ENCODE data around the gene LRRC56. TPM values are rescaled to one million over a fixed set of nuclear protein-coding genes. Genes with fewer than 3 reads are reported as not detected.

Gene LRRC56
- total and polyA plus RNA-seq, 9 of the 15 experiments (the other 6 are each of a cell fraction or from before 2014, with no cell fraction given) = 0.03 to 4.5 (median 1.0) TPM; not detected in 1

- TF ChIP-seq ZNF609 (CRISPR knock-in tag; IDR thresholded peaks at IDR 0.05; ENCODE audit: borderline replicate concordance) (no peak), FOXK2 (conservative IDR thresholded peaks at IDR 0.05 in 1 of 2, IDR thresholded peaks at IDR 0.05 in 1 of 2; ENCODE audit: low read depth in 2 of 2) (peak in 1 of 2 experiments; percentile 100; a peak in 2 of 4 replicates), NR2C1 (IDR thresholded peaks at IDR 0.05) (peak; percentile 98), NR2C1 (tag; IDR thresholded peaks at IDR 0.05) (peak; percentile 98), ZBTB9 (CRISPR knock-in tag; IDR thresholded peaks at IDR 0.05) (no peak), SPI1 (IDR thresholded peaks at IDR 0.05; ENCODE audit: borderline replicate concordance, low read depth, low read length) (no peak), TRIM24 (IDR thresholded peaks at IDR 0.05) (peak in 1 of 2 experiments; percentile 72; a peak in 2 of 4 replicates), DPF2 (IDR thresholded peaks at IDR 0.05) (no peak), GTF2A2 (tag; IDR thresholded peaks at IDR 0.05) (0 out of 2 replicates have a peak, but pooled peaks have one; percentile 31), PYGO2 (tag; IDR thresholded peaks at IDR 0.05) (no peak), THRA (IDR thresholded peaks at IDR 0.05) (no peak), CREB3 (tag; conservative IDR thresholded peaks at IDR 0.05; ENCODE audit: low read depth) (no peak), HOXB6 (CRISPR knock-in tag; IDR thresholded peaks at IDR 0.05; ENCODE audit: borderline replicate concordance) (0 out of 2 replicates have a peak, but pooled peaks have one; percentile 26), NCOA4 (IDR thresholded peaks at IDR 0.05; ENCODE audit: partially characterized antibody) (no peak), GATAD2A (IDR thresholded peaks at IDR 0.05) (no peak), ZBTB33 (CRISPR knock-in tag; IDR thresholded peaks at IDR 0.05) (peak; percentile 32; the same call in 1 of the 2 replicates), ZNF445 (CRISPR knock-in tag; IDR thresholded peaks at IDR 0.05; ENCODE audit: low read depth) (no peak)
These were observed 38.9 kb downstream of the LRRC56 start, which contains the start of gene PHRF1 (continued) for GRCh38 chr11:575996-576768.
